ENCODE measurements around the gene PHACTR1.

PHACTR1 gene

DNA sequence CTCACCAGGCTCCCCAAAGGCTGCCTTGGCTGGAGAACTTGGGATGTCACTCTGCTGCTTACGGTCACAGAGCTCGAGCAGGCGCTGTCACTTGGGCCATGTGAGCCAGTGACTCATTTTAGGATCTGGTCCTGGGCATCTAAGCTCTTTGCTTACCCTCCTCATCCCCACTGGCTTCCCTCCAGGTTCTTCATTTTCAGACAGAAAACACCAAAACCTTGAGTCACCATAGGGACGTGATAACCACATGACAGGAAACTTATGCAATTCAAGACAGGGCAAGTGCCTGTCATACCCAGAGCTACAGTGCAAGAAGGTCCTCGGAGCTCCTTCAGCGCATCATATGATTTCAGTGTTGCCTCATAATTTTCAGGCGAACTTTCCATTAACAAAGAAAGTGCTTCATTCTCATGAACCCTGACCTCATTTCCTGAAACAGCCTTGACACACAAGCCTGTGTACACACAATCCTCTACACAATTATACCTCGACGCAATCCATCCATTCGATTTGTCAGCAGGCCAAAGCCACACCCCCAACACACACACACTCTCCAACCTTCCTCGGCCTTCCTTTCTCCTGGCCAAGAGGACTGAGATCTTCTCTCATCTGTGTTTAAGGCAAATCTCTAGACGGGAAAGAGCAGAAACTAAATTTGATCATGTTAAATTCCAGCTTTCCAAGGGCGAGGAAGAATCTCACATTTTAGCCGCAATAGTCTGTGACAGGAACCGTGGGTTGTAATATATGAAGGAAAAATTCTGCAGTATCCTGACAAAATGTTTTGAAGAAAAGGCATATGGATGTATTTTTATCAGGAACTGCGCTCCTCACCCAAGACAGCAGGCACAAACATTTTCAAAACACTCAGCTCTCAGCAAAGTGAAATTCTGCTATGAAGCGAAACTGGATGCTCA, 586.4 kb downstream of the PHACTR1 start:
- DNase-seq (ENCODE audit: low read depth) = peak; percentile 34
- H3K4me3 ChIP-seq (ENCODE audit: low read depth, low read length) = no peak overlapping the region
- in situ Hi-C loops (cut with HindIII; ENCODE audit: low sequenced_read_pairs) = no loop called here
- TF ChIP-seq CTCF (IDR thresholded peaks at IDR 0.05; ENCODE audit: low read depth, low read length, missing control alignments) = no peak

- peak; percentile 32 for DNase-seq (ENCODE audit: low read depth)
- TF ChIP-seq CTCF (IDR thresholded peaks at IDR 0.05; ENCODE audit: low read depth, low read length, missing control alignments) = no peak
- no peak overlapping the region for H3K4me3 ChIP-seq (ENCODE audit: low read depth, low read length)
- in situ Hi-C loops (cut with HindIII; ENCODE audit: low sequenced_read_pairs) = no loop called here
Measured at GRCh38 chr6:13303668-13304017, 587.1 kb downstream of the PHACTR1 start.

- no peak for DNase-seq (ENCODE audit: low read depth)
- in situ Hi-C loops (cut with HindIII; ENCODE audit: low sequenced_read_pairs) = no loop called here
- TF ChIP-seq CTCF (IDR thresholded peaks at IDR 0.05; ENCODE audit: low read depth, low read length, missing control alignments) = no peak
- H3K4me3 ChIP-seq (ENCODE audit: low read depth, low read length) = no peak overlapping the region
Measured at GRCh38 chr6:13304101-13304500, 587.5 kb downstream of the PHACTR1 start.

- H3K4me3 ChIP-seq (ENCODE audit: low read depth, low read length) = no peak overlapping the region
- no peak for DNase-seq (ENCODE audit: low read depth)
- in situ Hi-C loops (cut with HindIII; ENCODE audit: low sequenced_read_pairs) = no loop called here
- no peak for TF ChIP-seq CTCF (IDR thresholded peaks at IDR 0.05; ENCODE audit: low read depth, low read length, missing control alignments)
Measured at GRCh38 chr6:13304580-13305260, 588.2 kb downstream of the PHACTR1 start.

DNA sequence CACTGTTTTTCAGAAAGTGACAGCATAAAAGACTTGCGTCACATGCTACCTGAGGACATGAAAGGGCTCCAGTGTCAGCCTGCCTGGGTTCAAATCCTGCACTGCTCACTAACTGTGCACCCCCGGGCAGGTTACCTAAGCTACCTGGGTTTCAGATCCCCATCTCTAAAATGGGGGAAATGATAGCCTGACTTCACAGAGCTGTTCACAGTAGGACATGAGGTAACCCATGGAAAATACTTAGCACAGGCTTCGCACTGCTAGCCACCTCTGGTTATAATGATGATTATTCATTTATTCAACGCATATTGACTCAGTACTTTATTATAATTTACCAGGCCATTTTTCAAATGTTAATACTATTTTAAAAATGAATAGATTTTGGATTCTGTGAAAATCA, 588.7 kb downstream of the PHACTR1 start:
- TF ChIP-seq CTCF (IDR thresholded peaks at IDR 0.05; ENCODE audit: low read depth, low read length, missing control alignments) = no peak
- no peak overlapping the region for H3K4me3 ChIP-seq (ENCODE audit: low read depth, low read length)
- in situ Hi-C loops (cut with HindIII; ENCODE audit: low sequenced_read_pairs) = no loop called here
- DNase-seq (ENCODE audit: low read depth) = no peak

DNA sequence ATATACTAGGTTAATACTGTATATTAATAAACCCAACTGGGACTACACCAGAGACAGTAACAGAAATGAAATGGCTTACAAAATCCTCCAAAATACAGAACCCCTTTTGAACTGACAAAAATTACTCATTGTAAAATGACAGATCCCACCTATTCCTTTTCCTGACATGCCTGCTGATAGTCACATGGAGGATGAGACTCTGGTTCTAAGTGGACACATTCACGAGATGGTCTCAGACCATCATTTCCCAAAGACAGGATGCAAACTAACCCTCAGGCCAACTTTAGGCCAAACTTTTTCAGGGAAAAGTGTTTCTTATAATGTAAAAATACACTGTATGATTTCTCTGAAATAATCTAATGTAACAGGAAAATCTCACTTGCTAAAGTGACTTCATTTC, 589.2 kb downstream of the PHACTR1 start:
- in situ Hi-C loops (cut with HindIII; ENCODE audit: low sequenced_read_pairs) = no loop called here
- no peak for TF ChIP-seq CTCF (IDR thresholded peaks at IDR 0.05; ENCODE audit: low read depth, low read length, missing control alignments)
- no peak for DNase-seq (ENCODE audit: low read depth)
- no peak overlapping the region for H3K4me3 ChIP-seq (ENCODE audit: low read depth, low read length)
